ENCODE data around the gene NTRK2.
"Not testable (repeated sequence)": the region's sequence is repeated elsewhere in the genome, so short reads cannot be mapped to it uniquely, and the experiment has no call there.

The NTRK2 gene

DNA sequence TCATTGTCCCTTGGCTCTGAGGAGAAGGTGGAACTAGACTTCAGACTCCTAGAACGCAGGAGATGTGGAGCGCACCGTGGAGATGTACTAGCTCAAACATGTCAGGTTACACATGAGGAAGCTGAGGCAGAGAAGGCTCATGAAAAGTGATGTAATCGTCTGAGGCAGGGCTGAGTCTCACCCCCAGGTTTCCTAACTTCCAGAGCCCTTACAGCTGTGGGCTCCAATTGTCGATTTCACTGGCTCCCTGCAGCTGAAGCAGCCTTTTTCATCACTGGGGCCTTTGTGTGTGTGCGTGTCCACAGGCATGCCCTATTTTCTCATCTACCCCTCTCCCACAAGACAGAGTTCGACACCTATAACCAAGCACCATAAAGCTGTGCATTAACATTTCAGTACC is 370.6 kb downstream of the NTRK2 start:
- DNase-seq, result no peak

GRCh38 chr9:85040821-85041465 is 371.4 kb downstream of the NTRK2 start:
- DNase-seq, result no peak

DNA sequence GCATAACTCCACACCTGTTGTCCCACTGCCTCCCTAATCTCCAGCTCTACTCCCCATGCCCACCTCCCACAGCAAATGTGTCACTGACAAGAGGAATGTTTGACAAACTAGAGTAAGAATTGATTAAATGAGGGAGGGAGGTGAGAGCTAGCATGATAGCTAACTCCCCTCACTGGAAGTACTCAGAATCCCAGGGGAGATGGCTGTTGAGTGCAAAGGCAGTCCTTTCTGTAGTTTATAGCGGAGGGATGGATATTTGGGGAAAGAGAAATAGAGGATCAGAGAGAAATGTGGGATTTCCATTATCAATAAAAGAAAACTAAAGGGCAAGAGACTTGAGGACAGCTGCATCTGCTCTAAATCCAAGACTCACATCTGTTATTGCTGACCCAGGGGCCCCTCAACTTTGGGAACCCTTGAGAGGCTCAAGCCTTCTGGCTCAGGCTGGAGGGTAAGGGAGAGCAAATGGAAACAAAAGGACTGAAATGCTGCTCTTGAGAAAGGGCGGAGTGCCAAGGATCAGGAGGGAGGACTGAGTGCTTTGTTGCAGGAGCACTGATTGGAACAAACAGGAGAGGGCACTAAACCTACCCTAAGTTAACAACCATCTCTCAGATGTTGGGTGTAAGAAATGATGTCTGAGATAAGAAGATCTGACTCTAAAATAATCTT is 372.1 kb downstream of the NTRK2 start:
- no peak for DNase-seq

DNA sequence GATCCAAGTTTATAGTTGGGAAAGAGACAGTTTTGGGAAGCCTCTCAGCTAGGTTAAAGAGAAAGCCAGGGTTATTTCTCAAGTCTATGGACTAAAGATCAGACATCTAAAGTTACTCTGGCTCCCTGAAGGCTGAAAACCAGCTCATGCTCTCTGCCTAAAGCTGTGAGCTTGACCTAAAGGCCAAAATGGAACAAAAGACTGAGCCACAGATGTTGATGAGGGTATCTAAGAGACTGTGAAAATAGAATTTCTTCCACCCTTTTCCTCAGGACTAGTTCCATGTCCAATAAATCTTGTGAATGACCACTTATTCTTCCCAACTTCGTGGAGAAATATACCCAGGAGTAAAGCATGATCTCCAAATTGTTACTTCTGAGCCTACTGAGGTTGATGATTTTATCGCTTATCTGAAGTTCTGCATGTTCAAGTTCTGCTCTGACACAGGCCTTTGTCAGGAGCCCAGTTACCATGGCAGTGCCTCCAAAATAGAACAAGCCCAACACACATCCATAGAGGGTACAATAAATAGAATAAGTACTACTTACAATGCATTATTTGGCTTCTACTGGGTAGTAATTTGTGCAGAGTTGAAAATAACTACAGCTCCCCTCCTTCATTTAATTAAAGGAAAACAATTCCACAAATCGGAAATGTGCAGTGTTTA is 373.6 kb downstream of the NTRK2 start:
- no peak for DNase-seq

DNA sequence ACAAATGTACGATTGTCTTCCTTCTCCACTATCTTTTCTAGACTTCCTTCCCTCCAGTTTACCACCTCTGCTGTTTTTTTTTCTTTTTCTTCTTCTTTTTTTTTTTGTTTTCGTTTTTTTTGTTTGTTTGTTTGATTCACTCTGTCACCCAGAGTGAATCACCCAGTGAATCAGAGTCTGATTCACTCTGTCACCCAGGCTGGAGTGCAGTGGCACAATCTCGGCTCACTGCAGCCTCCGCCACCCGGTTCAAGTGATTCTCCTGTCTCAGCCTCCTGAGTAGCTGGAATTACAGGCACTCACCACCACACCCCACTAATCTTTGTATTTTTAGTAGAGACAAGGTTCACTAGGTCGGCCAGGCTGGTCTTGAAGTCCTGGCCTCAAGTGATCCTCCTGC is 375.7 kb downstream of the NTRK2 start:
- no peak for DNase-seq

DNA sequence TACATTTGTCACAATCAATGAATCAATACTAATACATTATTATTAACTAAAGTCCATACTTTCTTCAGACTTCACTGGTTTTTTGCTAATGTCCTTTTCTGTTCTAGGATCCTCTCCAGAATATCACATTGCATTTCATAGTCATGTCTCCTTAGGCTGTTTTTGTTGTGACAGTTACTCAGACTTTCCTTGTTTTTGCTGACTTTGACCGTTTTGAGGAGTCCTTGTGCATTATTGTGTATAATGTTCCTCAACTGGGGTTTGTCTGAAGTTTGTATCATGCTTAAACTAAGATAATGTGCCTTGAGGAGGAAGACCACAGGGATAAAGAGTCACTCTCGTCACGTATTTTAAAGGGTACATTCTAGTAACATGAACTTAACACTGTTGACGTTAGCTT is 376.9 kb downstream of the NTRK2 start:
- DNase-seq, result no peak

- DNase-seq, result no peak
Observed at GRCh38 chr9:85053206-85053786, 383.8 kb downstream of the NTRK2 start.

GRCh38 chr9:85054017-85054416 is 384.5 kb downstream of the NTRK2 start:
- DNase-seq, result no peak

DNA sequence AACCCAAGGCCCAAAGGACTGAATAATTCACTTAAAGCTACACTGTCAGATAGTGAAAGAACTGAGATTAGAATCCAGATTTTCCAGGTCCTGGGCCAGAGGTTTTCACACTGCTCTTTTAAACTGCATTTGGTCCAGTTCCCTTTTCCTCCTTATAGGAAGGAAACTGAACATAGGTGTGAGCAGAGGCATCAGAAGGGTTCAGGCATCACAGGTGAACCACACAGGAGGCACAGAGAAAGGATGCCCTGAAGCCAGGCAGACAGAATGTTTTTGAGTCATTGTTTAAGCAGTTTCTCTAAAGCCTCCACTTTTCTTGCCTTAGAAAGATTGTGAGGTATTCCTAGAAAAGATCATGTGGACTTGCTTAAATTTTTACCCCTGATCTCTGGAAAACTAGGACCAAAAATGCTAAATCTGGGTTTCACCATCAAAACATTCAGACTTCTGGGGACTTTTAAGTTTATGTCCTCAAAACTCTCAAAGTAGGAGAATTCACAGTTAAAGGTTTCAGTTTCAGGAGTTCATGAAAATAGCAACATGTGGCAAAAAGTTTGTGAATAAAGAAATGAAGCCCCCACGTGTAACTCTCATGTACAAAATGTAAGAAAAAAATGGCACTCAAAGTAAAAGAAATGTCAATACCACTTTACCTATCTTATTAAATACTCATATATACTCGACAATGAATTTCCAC is 386.1 kb downstream of the NTRK2 start:
- no peak for DNase-seq

GRCh38 chr9:85056203-85056572 is 386.7 kb downstream of the NTRK2 start:
- DNase-seq, result no peak

DNA sequence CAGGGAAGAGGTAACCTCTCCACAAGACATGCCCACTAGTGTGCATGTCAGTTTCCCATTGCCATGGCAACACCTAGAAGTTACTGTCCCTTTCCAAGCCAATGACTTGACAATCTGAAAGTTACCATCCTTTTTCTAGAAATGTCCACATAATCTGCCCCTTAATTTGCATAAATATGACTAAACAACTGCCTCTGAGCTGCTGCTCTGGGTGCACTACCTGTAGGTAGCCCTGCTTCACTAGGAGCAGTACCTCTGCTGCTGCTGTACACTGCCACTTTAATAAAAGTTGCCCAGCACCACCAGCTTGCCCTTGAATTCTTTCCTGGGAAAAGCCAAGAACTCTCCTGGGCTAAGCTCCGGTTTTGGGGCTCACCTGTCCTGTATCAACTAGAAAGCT is 392.4 kb downstream of the NTRK2 start:
- DNase-seq, result no peak

GRCh38 chr9:85062385-85063022 is 393.0 kb downstream of the NTRK2 start:
- DNase-seq, result no peak

DNA sequence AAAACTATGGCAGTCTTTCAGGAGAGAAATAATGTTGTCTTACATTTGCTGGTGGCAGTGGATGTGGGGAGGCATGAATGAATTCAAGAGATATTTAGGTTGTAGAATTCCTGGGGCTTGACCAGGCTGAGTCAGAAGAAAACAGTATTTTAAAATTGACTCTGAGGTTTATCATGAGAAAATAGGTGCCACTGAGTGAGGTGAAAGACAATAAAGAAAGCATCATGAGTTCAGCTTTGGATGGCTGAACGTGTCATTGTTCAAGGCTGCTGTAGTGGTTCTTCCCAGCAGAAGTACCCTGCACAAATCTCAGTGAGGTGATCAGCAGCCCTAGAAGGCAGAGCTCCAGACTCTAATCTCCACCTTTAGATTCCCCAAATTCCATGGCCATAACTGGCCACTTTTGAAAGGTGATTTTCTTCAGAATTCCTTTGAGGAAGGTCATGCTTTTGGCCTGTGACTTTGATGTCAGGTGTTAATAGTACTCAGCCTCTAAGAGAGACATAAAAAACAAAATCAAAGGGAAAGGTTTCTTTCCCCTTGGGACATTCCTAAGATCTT is 395.4 kb downstream of the NTRK2 start:
- DNase-seq, result no peak

- no peak for DNase-seq
Observed at GRCh38 chr9:85067792-85068191, 398.3 kb downstream of the NTRK2 start.

GRCh38 chr9:85069421-85069820 is 399.9 kb downstream of the NTRK2 start:
- not testable (repeated sequence) for DNase-seq
